WTC11 (cell line): ENCODE results near the gene UBL7. TPM values are rescaled to one million over a fixed set of nuclear protein-coding genes. Genes with fewer than 3 reads are reported as not detected.
A peak's percentile ranks its signal among the peaks of the same experiment; 100 is the strongest.

ENCODE experiments used
- ATAC-seq: fragments of 200-7000 bp; cut with Tn5 transposase; 2 replicates; pipeline ENCODE4 v1.10.0; 2021; ENCODE audit warnings: mild to moderate bottlenecking, moderate library complexity
- CTCF ChIA-PET: fragments of 300-600 bp; sonication (Branson Sonifier 250); formaldehyde crosslinking; loops from one replicate; lab custom pipeline; 2021; ENCODE audit warnings: antibody characterized with exemption; lab: Charles Lee
- POLR2A ChIA-PET: fragments of 350-600 bp; sonication (Branson Sonifier 250); formaldehyde crosslinking; loops from one replicate; lab custom pipeline; 2021; ENCODE audit warnings: antibody characterized with exemption; lab: Charles Lee
- DNase-seq: peaks from one replicate; pipeline ENCODE4 v3.0.0; 2021; ENCODE audit warnings: low spot score
- H3K27ac Mint-ChIP-seq: 2 replicates; pipeline ENCODE4 v1.8.0; 2021; ENCODE audit warnings: mixed read lengths
- H3K27me3 Mint-ChIP-seq: 2 replicates; pipeline ENCODE4 v1.8.0; 2021; ENCODE audit warnings: low read depth, mild to moderate bottlenecking, moderate library complexity, mixed read lengths
- H3K36me3 Mint-ChIP-seq: 2 replicates; pipeline ENCODE4 v1.8.0; 2021; ENCODE audit warnings: mixed read lengths
- H3K4me1 Mint-ChIP-seq: 2 replicates; pipeline ENCODE4 v1.8.0; 2022; ENCODE audit warnings: mixed read lengths
- H3K4me3 Mint-ChIP-seq: 2 replicates; pipeline ENCODE4 v1.8.0; 2021; ENCODE audit warnings: mild to moderate bottlenecking, moderate library complexity, mixed read lengths
- H3K9me3 Mint-ChIP-seq: 2 replicates; pipeline ENCODE4 v1.8.0; 2021; ENCODE audit warnings: mixed read lengths
- SMAD3 ChIP-seq: sonication (generic); formaldehyde crosslinking; IDR thresholded peaks from 2 replicates; pipeline ENCODE4 v1.8.0; 2022; ENCODE audit warnings: missing genetic modification reagents, mild to moderate bottlenecking, borderline replicate concordance
- ZNF121 ChIP-seq: sonication (generic); formaldehyde crosslinking; IDR thresholded peaks from 2 replicates; pipeline ENCODE4 v1.8.0; 2023; ENCODE audit warnings: missing genetic modification reagents
- ZNF138 ChIP-seq: sonication (generic); formaldehyde crosslinking; conservative IDR thresholded peaks from 2 replicates; pipeline ENCODE4 v1.8.1; 2022; ENCODE audit warnings: mild to moderate bottlenecking, moderate library complexity, missing genetic modification reagents
- ZNF219 ChIP-seq: sonication (generic); formaldehyde crosslinking; IDR thresholded peaks from 2 replicates; pipeline ENCODE4 v1.8.0; 2023; ENCODE audit warnings: missing genetic modification reagents, mild to moderate bottlenecking, borderline replicate concordance
- total RNA-seq: library from RNA; stranded (reverse); gene quantifications from 3 replicates; pipeline ENCODE4 v1.2.3, GENCODE V29; 2021
- TF ChIP-seq, protein P1 (sequence below): sonication (generic); formaldehyde crosslinking; IDR thresholded peaks from 2 replicates; pipeline ENCODE4 v1.8.0; 2023; ENCODE audit warnings: missing genetic modification reagents, mild to moderate bottlenecking, borderline replicate concordance
- TF ChIP-seq, protein P2 (sequence below): sonication (generic); formaldehyde crosslinking; IDR thresholded peaks from 2 replicates; pipeline ENCODE4 v1.8.1; 2023; ENCODE audit warnings: mild to moderate bottlenecking, moderate library complexity, missing genetic modification reagents
- TF ChIP-seq, protein P3 (sequence below): sonication (generic); formaldehyde crosslinking; IDR thresholded peaks from 2 replicates; pipeline ENCODE4 v1.8.0; 2022; ENCODE audit warnings: mild to moderate bottlenecking, missing genetic modification reagents
- TF ChIP-seq, protein P4 (sequence below): sonication (generic); formaldehyde crosslinking; conservative IDR thresholded peaks from 2 replicates; pipeline ENCODE4 v1.8.1; 2023; ENCODE audit warnings: mild to moderate bottlenecking, low read depth, missing genetic modification reagents, moderate library complexity
- TF ChIP-seq, protein P5 (sequence below): sonication (generic); formaldehyde crosslinking; IDR thresholded peaks from 2 replicates; pipeline ENCODE4 v1.8.1; 2022; ENCODE audit warnings: mild to moderate bottlenecking, missing genetic modification reagents, moderate library complexity, borderline replicate concordance

Gene UBL7
- total RNA-seq, 1 experiment from 2014 or later: 70.1 TPM

DNA sequence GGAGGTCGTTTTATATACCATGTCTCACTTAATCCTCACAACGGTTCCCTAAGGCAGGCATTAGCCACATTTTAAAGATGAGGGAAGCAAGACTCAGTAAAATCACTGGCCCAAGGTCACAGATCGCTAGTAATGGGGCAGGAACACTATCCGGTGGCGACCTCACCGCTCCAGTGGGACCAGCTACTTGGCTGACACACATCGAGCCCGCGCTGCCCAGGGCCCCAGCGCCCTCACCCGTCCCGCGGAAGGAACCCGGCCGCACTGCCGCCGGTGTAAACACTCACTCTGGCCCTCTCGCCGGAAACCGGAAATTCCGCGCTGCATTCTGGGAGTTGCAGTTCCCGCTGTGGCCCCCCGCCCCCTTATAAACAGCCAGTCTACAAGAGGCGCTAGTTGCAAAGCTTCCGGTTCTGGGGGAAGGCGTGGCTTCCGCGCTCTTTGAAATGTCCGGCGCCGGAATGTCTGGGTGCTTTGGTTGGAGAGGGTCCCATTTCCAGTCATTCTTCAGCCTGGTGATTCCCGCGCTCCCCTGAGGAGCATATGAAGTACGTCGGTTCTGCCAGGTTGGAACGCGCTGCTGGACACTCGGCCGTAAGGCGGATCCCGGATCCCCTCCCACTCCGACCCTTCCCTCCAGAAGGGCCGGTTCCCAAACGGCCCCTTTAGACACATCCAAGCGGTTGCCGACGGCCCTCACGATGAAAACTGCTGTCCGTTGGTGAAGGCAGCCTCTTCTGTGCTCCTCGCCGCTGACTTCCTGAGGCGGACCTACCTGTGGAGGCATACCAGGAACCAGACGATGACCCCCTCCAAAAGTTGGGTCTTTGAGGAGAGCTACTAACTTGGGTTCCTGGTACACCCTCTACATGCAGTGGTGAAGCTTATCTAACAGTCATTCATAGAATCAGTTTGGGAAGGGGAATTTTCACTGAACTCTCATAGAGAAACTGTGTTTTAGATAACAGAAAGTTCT, at the start of gene UBL7 (continued):
- TF ChIP-seq, protein P1, sequence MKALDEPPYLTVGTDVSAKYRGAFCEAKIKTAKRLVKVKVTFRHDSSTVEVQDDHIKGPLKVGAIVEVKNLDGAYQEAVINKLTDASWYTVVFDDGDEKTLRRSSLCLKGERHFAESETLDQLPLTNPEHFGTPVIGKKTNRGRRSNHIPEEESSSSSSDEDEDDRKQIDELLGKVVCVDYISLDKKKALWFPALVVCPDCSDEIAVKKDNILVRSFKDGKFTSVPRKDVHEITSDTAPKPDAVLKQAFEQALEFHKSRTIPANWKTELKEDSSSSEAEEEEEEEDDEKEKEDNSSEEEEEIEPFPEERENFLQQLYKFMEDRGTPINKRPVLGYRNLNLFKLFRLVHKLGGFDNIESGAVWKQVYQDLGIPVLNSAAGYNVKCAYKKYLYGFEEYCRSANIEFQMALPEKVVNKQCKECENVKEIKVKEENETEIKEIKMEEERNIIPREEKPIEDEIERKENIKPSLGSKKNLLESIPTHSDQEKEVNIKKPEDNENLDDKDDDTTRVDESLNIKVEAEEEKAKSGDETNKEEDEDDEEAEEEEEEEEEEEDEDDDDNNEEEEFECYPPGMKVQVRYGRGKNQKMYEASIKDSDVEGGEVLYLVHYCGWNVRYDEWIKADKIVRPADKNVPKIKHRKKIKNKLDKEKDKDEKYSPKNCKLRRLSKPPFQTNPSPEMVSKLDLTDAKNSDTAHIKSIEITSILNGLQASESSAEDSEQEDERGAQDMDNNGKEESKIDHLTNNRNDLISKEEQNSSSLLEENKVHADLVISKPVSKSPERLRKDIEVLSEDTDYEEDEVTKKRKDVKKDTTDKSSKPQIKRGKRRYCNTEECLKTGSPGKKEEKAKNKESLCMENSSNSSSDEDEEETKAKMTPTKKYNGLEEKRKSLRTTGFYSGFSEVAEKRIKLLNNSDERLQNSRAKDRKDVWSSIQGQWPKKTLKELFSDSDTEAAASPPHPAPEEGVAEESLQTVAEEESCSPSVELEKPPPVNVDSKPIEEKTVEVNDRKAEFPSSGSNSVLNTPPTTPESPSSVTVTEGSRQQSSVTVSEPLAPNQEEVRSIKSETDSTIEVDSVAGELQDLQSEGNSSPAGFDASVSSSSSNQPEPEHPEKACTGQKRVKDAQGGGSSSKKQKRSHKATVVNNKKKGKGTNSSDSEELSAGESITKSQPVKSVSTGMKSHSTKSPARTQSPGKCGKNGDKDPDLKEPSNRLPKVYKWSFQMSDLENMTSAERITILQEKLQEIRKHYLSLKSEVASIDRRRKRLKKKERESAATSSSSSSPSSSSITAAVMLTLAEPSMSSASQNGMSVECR (CRISPR knock-in tag): 0 out of 2 replicates have a peak, but pooled peaks have one; percentile 18
- TF ChIP-seq ZNF138 (CRISPR knock-in tag) (no peak), SMAD3 (CRISPR knock-in tag) (peak; percentile 64; the same call in 1 of the 2 replicates), ZNF219 (CRISPR knock-in tag) (no peak)
- TF ChIP-seq, protein P2, sequence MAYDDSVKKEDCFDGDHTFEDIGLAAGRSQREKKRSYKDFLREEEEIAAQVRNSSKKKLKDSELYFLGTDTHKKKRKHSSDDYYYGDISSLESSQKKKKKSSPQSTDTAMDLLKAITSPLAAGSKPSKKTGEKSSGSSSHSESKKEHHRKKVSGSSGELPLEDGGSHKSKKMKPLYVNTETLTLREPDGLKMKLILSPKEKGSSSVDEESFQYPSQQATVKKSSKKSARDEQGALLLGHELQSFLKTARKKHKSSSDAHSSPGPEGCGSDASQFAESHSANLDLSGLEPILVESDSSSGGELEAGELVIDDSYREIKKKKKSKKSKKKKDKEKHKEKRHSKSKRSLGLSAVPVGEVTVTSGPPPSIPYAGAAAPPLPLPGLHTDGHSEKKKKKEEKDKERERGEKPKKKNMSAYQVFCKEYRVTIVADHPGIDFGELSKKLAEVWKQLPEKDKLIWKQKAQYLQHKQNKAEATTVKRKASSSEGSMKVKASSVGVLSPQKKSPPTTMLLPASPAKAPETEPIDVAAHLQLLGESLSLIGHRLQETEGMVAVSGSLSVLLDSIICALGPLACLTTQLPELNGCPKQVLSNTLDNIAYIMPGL (CRISPR knock-in tag): peak; percentile 51; the same call in 1 of the 2 replicates
- TF ChIP-seq, protein P3, sequence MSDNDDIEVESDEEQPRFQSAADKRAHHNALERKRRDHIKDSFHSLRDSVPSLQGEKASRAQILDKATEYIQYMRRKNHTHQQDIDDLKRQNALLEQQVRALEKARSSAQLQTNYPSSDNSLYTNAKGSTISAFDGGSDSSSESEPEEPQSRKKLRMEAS (CRISPR knock-in tag): peak; percentile 80
- TF ChIP-seq, all 79 proteins: peak for 12

DNA sequence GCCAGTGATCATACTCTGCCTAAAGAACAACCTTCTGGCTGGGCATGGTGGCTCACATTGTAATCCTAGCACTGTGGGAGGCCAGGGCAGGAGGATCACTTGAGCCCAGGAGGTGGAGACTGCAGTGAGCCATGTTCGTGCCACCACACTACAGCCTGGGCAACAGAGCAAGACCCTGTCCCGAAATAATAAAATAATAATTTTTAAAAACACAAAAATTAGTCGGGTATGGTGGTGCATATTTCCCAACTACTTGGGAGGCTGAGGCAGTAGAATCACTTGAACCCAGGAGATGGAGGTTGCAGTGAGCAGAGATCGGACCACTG, 45.5 kb upstream of the UBL7 start:
- POLR2A ChIA-PET: no interaction called here
- peaks cover 3% of the 10 kb centered on the region; the same call in 1 of the 2 replicates for H3K9me3 Mint-ChIP-seq

More for the DNA sequence above, 45.5 kb upstream of the UBL7 start:
- no peaks in the 10 kb centered on the region for H3K27me3 Mint-ChIP-seq
- CTCF ChIA-PET: interaction anchor here (1.1 kb wide), 1 partner anchor 133 kb away, joined by 3 read pairs; no protein-coding TSS in a partner anchor
- TF ChIP-seq, protein P4, sequence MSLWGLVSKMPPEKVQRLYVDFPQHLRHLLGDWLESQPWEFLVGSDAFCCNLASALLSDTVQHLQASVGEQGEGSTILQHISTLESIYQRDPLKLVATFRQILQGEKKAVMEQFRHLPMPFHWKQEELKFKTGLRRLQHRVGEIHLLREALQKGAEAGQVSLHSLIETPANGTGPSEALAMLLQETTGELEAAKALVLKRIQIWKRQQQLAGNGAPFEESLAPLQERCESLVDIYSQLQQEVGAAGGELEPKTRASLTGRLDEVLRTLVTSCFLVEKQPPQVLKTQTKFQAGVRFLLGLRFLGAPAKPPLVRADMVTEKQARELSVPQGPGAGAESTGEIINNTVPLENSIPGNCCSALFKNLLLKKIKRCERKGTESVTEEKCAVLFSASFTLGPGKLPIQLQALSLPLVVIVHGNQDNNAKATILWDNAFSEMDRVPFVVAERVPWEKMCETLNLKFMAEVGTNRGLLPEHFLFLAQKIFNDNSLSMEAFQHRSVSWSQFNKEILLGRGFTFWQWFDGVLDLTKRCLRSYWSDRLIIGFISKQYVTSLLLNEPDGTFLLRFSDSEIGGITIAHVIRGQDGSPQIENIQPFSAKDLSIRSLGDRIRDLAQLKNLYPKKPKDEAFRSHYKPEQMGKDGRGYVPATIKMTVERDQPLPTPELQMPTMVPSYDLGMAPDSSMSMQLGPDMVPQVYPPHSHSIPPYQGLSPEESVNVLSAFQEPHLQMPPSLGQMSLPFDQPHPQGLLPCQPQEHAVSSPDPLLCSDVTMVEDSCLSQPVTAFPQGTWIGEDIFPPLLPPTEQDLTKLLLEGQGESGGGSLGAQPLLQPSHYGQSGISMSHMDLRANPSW (CRISPR knock-in tag): no peak
- TF ChIP-seq ZNF121: 0 out of 2 replicates have a peak, but pooled peaks have one; percentile 79
- TF ChIP-seq, protein P5, sequence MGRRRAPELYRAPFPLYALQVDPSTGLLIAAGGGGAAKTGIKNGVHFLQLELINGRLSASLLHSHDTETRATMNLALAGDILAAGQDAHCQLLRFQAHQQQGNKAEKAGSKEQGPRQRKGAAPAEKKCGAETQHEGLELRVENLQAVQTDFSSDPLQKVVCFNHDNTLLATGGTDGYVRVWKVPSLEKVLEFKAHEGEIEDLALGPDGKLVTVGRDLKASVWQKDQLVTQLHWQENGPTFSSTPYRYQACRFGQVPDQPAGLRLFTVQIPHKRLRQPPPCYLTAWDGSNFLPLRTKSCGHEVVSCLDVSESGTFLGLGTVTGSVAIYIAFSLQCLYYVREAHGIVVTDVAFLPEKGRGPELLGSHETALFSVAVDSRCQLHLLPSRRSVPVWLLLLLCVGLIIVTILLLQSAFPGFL (CRISPR knock-in tag): no peak
- peaks cover 16% of the 10 kb centered on the region for H3K36me3 Mint-ChIP-seq
- no peak overlapping the region for H3K27ac Mint-ChIP-seq
- no peaks in the 10 kb centered on the region for H3K4me1 Mint-ChIP-seq
- no peak for DNase-seq
- no peak for ATAC-seq
- H3K4me3 Mint-ChIP-seq: no peak overlapping the region
